COR-L47 (cell line): Measurements from ENCODE around the gene HEATR5A.
"Not testable (repeated sequence)": the region's sequence is repeated elsewhere in the genome, so short reads cannot be mapped to it uniquely, and the experiment has no call there.

Experiments used
- DNase-seq: peaks from one replicate; lab custom pipeline; 2025; lab: John Stamatoyannopoulos, UW

HEATR5A gene

GRCh38 chr14:31280871-31281220 is 139.5 kb downstream of the HEATR5A start:
- DNase-seq, result no peak

GRCh38 chr14:31280132-31280870 is 140.0 kb downstream of the HEATR5A start:
- no peak for DNase-seq

GRCh38 chr14:31278883-31279282 is 141.5 kb downstream of the HEATR5A start:
- no peak for DNase-seq

GRCh38 chr14:31277085-31277484 is 143.3 kb downstream of the HEATR5A start:
- DNase-seq, result no peak

GRCh38 chr14:31276417-31276816 is 143.9 kb downstream of the HEATR5A start:
- not testable (repeated sequence) for DNase-seq

- no peak for DNase-seq
Measured at GRCh38 chr14:31275731-31276130, 144.6 kb downstream of the HEATR5A start.

GRCh38 chr14:31271648-31272047 is 148.7 kb downstream of the HEATR5A start:
- no peak for DNase-seq

- DNase-seq, result no peak
Measured at GRCh38 chr14:31270196-31270772, 150.1 kb downstream of the HEATR5A start.

- DNase-seq, result no peak
Measured at GRCh38 chr14:31269634-31270195, 150.6 kb downstream of the HEATR5A start.

- no peak for DNase-seq
Measured at GRCh38 chr14:31268216-31268615, 152.1 kb downstream of the HEATR5A start.

- no peak for DNase-seq
Measured at GRCh38 chr14:31266437-31267331, 153.7 kb downstream of the HEATR5A start.

GRCh38 chr14:31265701-31266398 is 154.5 kb downstream of the HEATR5A start:
- no peak for DNase-seq

- no peak for DNase-seq
Measured at GRCh38 chr14:31263485-31264133, 156.7 kb downstream of the HEATR5A start.

- peak; percentile 87 for DNase-seq
Measured at GRCh38 chr14:31261859-31262731, 158.3 kb downstream of the HEATR5A start.

GRCh38 chr14:31261523-31261858 is 158.9 kb downstream of the HEATR5A start:
- no peak for DNase-seq

GRCh38 chr14:31259040-31259435 is 161.3 kb downstream of the HEATR5A start:
- not testable (repeated sequence) for DNase-seq

GRCh38 chr14:31258427-31259039 is 161.8 kb downstream of the HEATR5A start:
- DNase-seq, result no peak

GRCh38 chr14:31257554-31258426 is 162.6 kb downstream of the HEATR5A start:
- not testable (repeated sequence) for DNase-seq

- DNase-seq, result no peak
Measured at GRCh38 chr14:31257244-31257553, 163.2 kb downstream of the HEATR5A start.
